Gastroesophageal sphincter (tissue), 3 donors: ENCODE measurements around the gene DCC.

Source experiments
- CTCF ChIP-seq, 4 experiments: fragments of 200-600 bp in 2 of 4; fragments of 450-650 bp in 2 of 4; sonication (generic) in 1 of 4; IDR thresholded peaks; one replicate each; pipeline ENCODE4 v1.5.1; 2017 to 2019; ENCODE audit warnings: antibody characterized with exemption in 4 of 4, mild to moderate bottlenecking in 2 of 4, moderate library complexity in 2 of 4
- EP300 ChIP-seq: sonication (generic); formaldehyde crosslinking; IDR thresholded peaks from one replicate; pipeline ENCODE4 v1.6.1; 2017; ENCODE audit warnings: antibody characterized with exemption, mild to moderate bottlenecking
- POLR2A ChIP-seq, 2 donors: fragments of 450-650 bp; IDR thresholded peaks; one replicate each; pipeline ENCODE4 v1.6.1; 2017; ENCODE audit warnings: antibody characterized with exemption in 2 of 2, mild to moderate bottlenecking in 2 of 2, moderate library complexity in 1 of 2

GRCh38 chr18:52748343-52748742 is 408.3 kb downstream of the DCC start:
- TF ChIP-seq POLR2A (IDR thresholded peaks at IDR 0.05) (no peak), CTCF (IDR thresholded peaks at IDR 0.05) (no peak), EP300 (no peak)
